Mesendoderm (in vitro differentiated cells): ENCODE measurements around the gene METTL27.
A peak's percentile ranks its signal among the peaks of the same experiment; 100 is the strongest.
"Not testable (repeated sequence)": the region's sequence is repeated elsewhere in the genome, so short reads cannot be mapped to it uniquely, and the experiment has no call there.

Source experiments
- DNase-seq: peaks from one replicate; pipeline ENCODE4 v3.0.0; 2013
- H2AK5ac ChIP-seq: 2 replicates; pipeline ENCODE4 v1.6.1; 2013; ENCODE audit warnings: low read length, inconsistent platforms
- H2BK120ac ChIP-seq: 2 replicates; pipeline ENCODE4 v1.6.1; 2013; ENCODE audit warnings: low read depth, mild to moderate bottlenecking, low read length, moderate library complexity, mixed read lengths
- H2BK15ac ChIP-seq: replicated peaks from 2 replicates; pipeline ENCODE4 v1.6.1; 2013; ENCODE audit warnings: low read depth, mild to moderate bottlenecking, moderate library complexity
- H2BK5ac ChIP-seq: 2 replicates; pipeline ENCODE4 v1.6.1; 2013; ENCODE audit warnings: low read length, inconsistent platforms
- H3K18ac ChIP-seq: 2 replicates; pipeline ENCODE4 v1.6.1; 2013; ENCODE audit warnings: mild to moderate bottlenecking, low read length, mixed read lengths
- H3K23ac ChIP-seq: one replicate; pipeline ENCODE4 v1.6.1; 2013; ENCODE audit warnings: low read length
- H3K27ac ChIP-seq: 2 replicates; pipeline ENCODE4 v1.5.1; 2013; ENCODE audit warnings: low read depth, mild to moderate bottlenecking, inconsistent platforms, low read length, moderate library complexity
- H3K27me3 ChIP-seq: 2 replicates; pipeline ENCODE4 v1.6.1; 2013; ENCODE audit warnings: low read length, control low read depth, mild to moderate bottlenecking, inconsistent platforms; ENCODE audit not compliant: insufficient read depth, poor library complexity
- H3K36me3 ChIP-seq: 2 replicates; pipeline ENCODE4 v1.6.1; 2013; ENCODE audit warnings: low read length, inconsistent platforms; ENCODE audit not compliant: control insufficient read depth, insufficient read depth
- H3K4ac ChIP-seq: one replicate; pipeline ENCODE4 v1.6.1; 2013; ENCODE audit warnings: low read depth, mild to moderate bottlenecking, low read length, moderate library complexity
- H3K4me1 ChIP-seq: 2 replicates; pipeline ENCODE4 v1.6.1; 2013; ENCODE audit warnings: low read depth, low read length, inconsistent platforms; ENCODE audit not compliant: control insufficient read depth
- H3K4me2 ChIP-seq: 2 replicates; pipeline ENCODE4 v1.6.1; 2013; ENCODE audit warnings: low read length
- H3K4me3 ChIP-seq: 2 replicates; pipeline ENCODE4 v1.5.1; 2013; ENCODE audit warnings: mild to moderate bottlenecking, low read length
- H3K56ac ChIP-seq: one replicate; pipeline ENCODE4 v1.6.1; 2013; ENCODE audit warnings: low read length
- H3K79me1 ChIP-seq: 2 replicates; pipeline ENCODE4 v1.6.1; 2013; ENCODE audit warnings: low read length, inconsistent platforms
- H3K79me2 ChIP-seq: 2 replicates; pipeline ENCODE4 v1.6.1; 2013; ENCODE audit warnings: mild to moderate bottlenecking, low read length; ENCODE audit not compliant: control insufficient read depth, insufficient read depth
- H3K9ac ChIP-seq: 2 replicates; pipeline ENCODE4 v1.6.1; 2013; ENCODE audit warnings: low read length, inconsistent platforms
- H4K5ac ChIP-seq: one replicate; pipeline ENCODE4 v1.6.1; 2013; ENCODE audit warnings: low read length
- H4K8ac ChIP-seq: one replicate; pipeline ENCODE4 v1.6.1; 2013; ENCODE audit warnings: low read depth, mild to moderate bottlenecking, control low read depth, low read length, moderate library complexity
- WGBS: extraction: QIAGEN DNeasy Blood & Tissue Kit; methylation state at CpG from one replicate; pipeline ENCODE4 v1.1.7; 2013; ENCODE audit warnings: low lambda C conversion rate, missing lambda C conversion rate; ENCODE audit not compliant: insufficient coverage; ENCODE audit errors: extremely low coverage; 5-methylcytosine and 5-hydroxymethylcytosine counted together

Gene METTL27

DNA sequence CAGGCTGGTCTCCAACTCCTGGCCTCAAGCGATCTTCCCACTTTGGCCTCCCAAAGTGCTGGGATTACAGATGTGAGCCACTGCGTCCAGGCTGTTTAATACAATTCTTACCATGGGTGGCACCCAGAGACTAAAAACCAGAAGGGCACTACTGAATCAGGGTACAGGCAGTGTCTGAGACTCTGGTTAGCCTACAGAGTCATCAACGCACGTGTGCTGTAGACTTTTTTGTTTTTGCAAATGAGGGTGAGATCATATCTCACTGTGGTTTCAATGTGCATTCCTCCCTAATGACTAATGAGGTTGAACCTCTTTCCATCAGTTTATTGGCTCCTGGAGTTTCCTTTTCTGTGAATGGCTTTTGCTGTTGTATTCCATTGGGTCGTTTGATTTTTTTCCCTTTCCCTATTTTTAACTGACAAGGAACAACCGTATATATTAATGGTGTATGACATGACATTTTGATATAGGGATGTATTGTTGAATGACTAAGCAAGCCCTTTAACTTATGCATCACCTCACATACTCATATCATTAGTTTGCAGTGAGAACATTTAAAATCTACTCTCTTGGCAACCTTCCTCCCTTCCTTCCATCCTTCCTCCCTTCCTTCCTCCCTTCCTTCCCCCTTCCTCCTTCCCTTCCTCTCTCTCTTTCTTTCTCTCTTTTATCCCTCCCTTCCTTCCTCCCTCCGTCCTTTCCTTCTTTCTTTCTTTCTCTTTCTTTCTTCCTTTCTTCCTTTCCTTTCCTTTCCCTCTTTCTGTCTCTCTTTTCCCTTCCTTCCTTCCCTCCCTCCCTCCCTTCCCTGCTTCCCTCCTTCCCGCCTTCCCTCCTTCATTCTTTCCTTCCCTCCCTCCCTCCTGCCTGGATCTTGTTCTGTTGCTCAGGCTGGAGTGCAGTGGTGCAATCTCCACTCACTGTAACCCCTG, 9.4 kb upstream of the METTL27 start:
- no peak overlapping the region for H2BK15ac ChIP-seq
- no peak overlapping the region for H3K4ac ChIP-seq
- H3K27ac ChIP-seq = no peak overlapping the region
- H3K4me3 ChIP-seq = no peak overlapping the region
- H3K18ac ChIP-seq = peak overlapping the region; percentile 23
- H3K4me1 ChIP-seq = peaks cover 2% of the 10 kb centered on the region
- no peaks in the 10 kb centered on the region for H3K27me3 ChIP-seq
- no peaks in the 10 kb centered on the region for H3K36me3 ChIP-seq
- H3K9ac ChIP-seq = no peak overlapping the region
- H3K23ac ChIP-seq = no peak overlapping the region
- no peaks in the 10 kb centered on the region for H3K79me1 ChIP-seq
- WGBS = no CpG with 5 or more reads among the region's 8 CpGs
- peak; percentile 93 for DNase-seq
- H4K5ac ChIP-seq = no peak overlapping the region
- H2AK5ac ChIP-seq = no peak overlapping the region
- no peak overlapping the region for H2BK120ac ChIP-seq
- H3K56ac ChIP-seq = no peak overlapping the region
- no peak overlapping the region for H3K4me2 ChIP-seq
- no peak overlapping the region for H4K8ac ChIP-seq
- no peak overlapping the region for H2BK5ac ChIP-seq
- no peaks in the 10 kb centered on the region for H3K79me2 ChIP-seq

DNA sequence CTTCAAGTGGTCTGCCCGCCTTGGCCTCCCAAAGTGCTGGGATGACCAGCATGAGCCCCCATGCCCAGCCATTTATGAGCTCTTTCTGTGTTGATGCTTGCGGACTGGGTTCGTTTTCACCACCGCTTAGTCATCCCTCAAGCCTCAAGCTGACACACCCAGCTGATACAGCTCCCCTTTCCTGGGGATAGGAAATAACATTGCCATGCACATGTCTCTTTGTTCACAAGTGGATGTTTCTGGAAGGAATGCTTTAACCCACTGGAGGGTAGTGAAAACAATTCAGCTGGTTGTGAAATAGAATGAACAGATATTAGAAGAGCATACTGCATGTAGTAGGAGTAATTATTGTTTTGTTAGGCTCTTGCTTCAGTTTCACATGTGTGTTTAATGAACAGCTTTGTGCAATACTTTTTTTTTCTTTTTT, 8.5 kb upstream of the METTL27 start:
- H3K27me3 ChIP-seq = no peaks in the 10 kb centered on the region
- H2AK5ac ChIP-seq = no peak overlapping the region
- H3K9ac ChIP-seq = no peak overlapping the region
- no peak overlapping the region for H2BK120ac ChIP-seq
- no peak overlapping the region for H3K56ac ChIP-seq
- no peaks in the 10 kb centered on the region for H3K79me2 ChIP-seq
- no CpG with 5 or more reads among the region's 4 CpGs for WGBS
- no peak overlapping the region for H3K4me3 ChIP-seq
- H3K18ac ChIP-seq = no peak overlapping the region
- no peak overlapping the region for H4K8ac ChIP-seq
- H3K79me1 ChIP-seq = no peaks in the 10 kb centered on the region
- no peak overlapping the region for H3K23ac ChIP-seq
- no peak overlapping the region for H3K4ac ChIP-seq
- no peak overlapping the region for H3K27ac ChIP-seq
- peaks cover 2% of the 10 kb centered on the region for H3K4me1 ChIP-seq
- H2BK5ac ChIP-seq = no peak overlapping the region
- no peak overlapping the region for H3K4me2 ChIP-seq
- H2BK15ac ChIP-seq = no peak overlapping the region
- H4K5ac ChIP-seq = no peak overlapping the region
- DNase-seq = peak; percentile 76
- H3K36me3 ChIP-seq = no peaks in the 10 kb centered on the region

DNA sequence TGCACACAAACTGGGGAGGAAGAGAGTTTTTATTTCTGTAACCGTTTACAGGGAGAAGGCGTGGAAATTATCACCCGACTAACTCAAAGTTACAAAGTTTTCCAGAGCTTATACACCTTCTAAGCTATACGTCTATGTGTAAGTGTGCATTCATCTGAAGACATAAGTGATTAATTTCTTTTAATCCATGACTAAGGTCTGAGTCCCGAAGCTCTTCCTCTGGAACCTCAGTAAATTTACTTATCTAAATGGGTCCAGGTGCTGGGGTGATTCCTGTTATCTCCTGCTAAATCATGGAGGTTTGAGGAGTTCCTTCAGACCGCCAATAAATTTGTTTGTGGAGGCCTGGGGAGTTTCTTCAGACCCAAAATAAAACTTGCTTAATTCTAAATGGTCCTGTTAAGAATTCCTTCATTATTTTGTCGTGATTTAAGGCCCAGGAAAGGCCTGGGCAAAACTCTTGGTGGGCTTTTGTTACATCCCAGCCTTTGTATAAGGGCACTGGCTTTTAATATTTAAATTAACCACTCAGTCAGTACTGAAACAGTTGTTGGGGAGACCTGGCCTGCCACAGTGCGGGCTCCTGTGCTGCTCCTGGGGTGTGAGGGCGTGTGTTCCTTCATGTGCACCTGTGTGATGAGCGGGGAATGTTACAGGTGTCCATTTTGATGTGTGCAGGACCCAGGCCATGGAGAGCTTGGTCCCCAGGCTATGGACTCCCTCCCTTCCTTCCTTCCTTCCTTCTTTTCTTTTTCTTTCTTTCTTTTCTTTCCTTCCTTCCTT, 5.8 kb upstream of the METTL27 start:
- no peak overlapping the region for H3K4me2 ChIP-seq
- H3K9ac ChIP-seq = no peak overlapping the region
- H3K79me2 ChIP-seq = no peaks in the 10 kb centered on the region
- H3K79me1 ChIP-seq = no peaks in the 10 kb centered on the region
- H2BK5ac ChIP-seq = no peak overlapping the region
- no peak overlapping the region for H3K4ac ChIP-seq
- no peak overlapping the region for H3K4me3 ChIP-seq
- H3K23ac ChIP-seq = no peak overlapping the region
- no peak for DNase-seq
- no peaks in the 10 kb centered on the region for H3K36me3 ChIP-seq
- H3K27me3 ChIP-seq = no peaks in the 10 kb centered on the region
- peaks cover 4% of the 10 kb centered on the region for H3K4me1 ChIP-seq
- no peak overlapping the region for H4K5ac ChIP-seq
- no peak overlapping the region for H2AK5ac ChIP-seq
- H2BK15ac ChIP-seq = no peak overlapping the region
- H2BK120ac ChIP-seq = no peak overlapping the region
- no peak overlapping the region for H3K27ac ChIP-seq
- H4K8ac ChIP-seq = no peak overlapping the region
- H3K56ac ChIP-seq = no peak overlapping the region
- WGBS = no CpG with 5 or more reads among the region's 10 CpGs
- no peak overlapping the region for H3K18ac ChIP-seq

DNA sequence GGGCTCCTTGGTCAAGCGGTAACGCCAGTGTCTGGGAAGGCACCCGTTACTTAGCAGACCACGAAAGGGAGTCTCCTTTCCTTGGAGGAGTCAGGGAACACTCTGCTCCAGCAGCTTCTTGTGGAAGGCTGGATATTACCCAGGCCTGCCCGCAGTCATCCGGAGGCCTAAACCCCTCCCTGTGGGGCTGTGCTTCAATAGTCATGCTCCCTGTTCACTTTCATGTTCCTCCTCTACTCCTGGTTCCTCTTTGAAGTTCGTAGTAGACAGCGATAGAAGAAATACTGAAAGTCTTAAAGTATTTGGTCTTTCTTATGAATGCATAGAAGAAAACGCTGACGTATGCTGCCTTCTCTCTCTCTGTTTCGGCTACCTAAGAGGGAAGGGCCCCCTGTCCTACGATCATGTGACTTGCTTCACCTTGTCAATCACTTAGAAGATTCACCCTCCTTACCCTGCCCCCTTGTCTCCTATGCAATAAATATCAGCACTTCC, 3.4 kb upstream of the METTL27 start:
- H3K27ac ChIP-seq, H3K4me2 ChIP-seq, H3K36me3 ChIP-seq, H3K4me3 ChIP-seq, H3K23ac ChIP-seq, H2BK120ac ChIP-seq, H3K9ac ChIP-seq, H2AK5ac ChIP-seq, H4K5ac ChIP-seq, H3K18ac ChIP-seq, DNase-seq, H2BK15ac ChIP-seq, H3K56ac ChIP-seq, H3K79me2 ChIP-seq, H4K8ac ChIP-seq, H3K4me1 ChIP-seq, H3K4ac ChIP-seq, H2BK5ac ChIP-seq, H3K79me1 ChIP-seq, H3K27me3 ChIP-seq: not testable (repeated sequence)
- WGBS = no CpG with 5 or more reads among the region's 12 CpGs

DNA sequence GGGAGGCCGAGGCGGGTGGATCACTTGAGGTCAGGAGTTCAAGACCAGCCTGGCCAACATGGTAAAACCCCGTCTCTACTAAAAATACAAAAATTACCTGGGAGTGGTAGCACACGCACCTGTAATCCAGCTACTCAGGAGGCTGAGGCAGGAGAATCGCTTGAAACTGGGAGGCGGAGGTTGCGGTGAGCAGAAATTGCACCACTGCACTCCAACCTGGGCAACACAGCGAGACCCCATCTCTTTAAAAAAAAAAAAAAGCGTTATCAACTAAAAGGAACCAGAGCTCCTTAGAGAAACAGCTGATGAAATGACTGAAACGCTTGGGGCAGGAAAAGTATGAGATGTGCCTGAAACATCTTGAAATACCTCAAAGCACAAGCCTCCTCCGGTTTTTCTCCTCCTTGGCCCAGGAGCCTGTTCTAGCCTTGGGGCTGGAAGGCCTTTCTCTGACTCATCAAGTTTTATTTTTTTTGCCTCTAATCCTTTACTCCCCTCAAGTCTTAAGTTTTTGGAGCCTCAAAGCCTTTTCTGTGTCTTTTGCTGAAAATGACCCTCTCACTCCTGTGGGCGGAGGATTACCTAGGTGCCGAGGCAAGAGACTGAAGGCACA, 2.6 kb upstream of the METTL27 start:
- no peak overlapping the region for H4K5ac ChIP-seq
- no peak overlapping the region for H3K4me3 ChIP-seq
- H3K56ac ChIP-seq = no peak overlapping the region
- no peaks in the 10 kb centered on the region for H3K79me1 ChIP-seq
- no peak overlapping the region for H2BK15ac ChIP-seq
- H3K4me1 ChIP-seq = peaks cover 3% of the 10 kb centered on the region
- H3K4ac ChIP-seq = no peak overlapping the region
- H4K8ac ChIP-seq = no peak overlapping the region
- no peaks in the 10 kb centered on the region for H3K79me2 ChIP-seq
- H3K23ac ChIP-seq = no peak overlapping the region
- no peak overlapping the region for H3K4me2 ChIP-seq
- H2BK5ac ChIP-seq = no peak overlapping the region
- H3K18ac ChIP-seq = no peak overlapping the region
- no peak for DNase-seq
- no peaks in the 10 kb centered on the region for H3K27me3 ChIP-seq
- no peak overlapping the region for H3K9ac ChIP-seq
- H3K36me3 ChIP-seq = no peaks in the 10 kb centered on the region
- no peak overlapping the region for H2AK5ac ChIP-seq
- H2BK120ac ChIP-seq = no peak overlapping the region
- no CpG with 5 or more reads among the region's 13 CpGs for WGBS
- no peak overlapping the region for H3K27ac ChIP-seq
